ENCODE data around the gene DNAH8.

- no peak for TF ChIP-seq CTCF (conservative IDR thresholded peaks at IDR 0.05; ENCODE audit: low read depth, low read length)
- TF ChIP-seq EZH2phosphoT487 (IDR thresholded peaks at IDR 0.05; ENCODE audit: borderline replicate concordance, low read length) = no peak
- no peak for TF ChIP-seq EZH2 (IDR thresholded peaks at IDR 0.05; ENCODE audit: low read length, unreplicated experiment)
Observed at GRCh38 chr6:38912378-38912777, 197.3 kb downstream of the DNAH8 start.
